Naive thymus-derived CD8-positive, alpha-beta T cell (primary cell): ENCODE data around the gene SLC4A3. TPM values are rescaled to one million over a fixed set of nuclear protein-coding genes. Genes with fewer than 3 reads are reported as not detected.
"Not testable (repeated sequence)": the region's sequence is repeated elsewhere in the genome, so short reads cannot be mapped to it uniquely, and the experiment has no call there.

Experiments
- ATAC-seq, 2 donors: fragments of 150-1000 bp; cut with Tn5 transposase in 1 of 2; sonication (Bioruptor Pico), chemical (Tn5 transposase) in 1 of 2; 1 replicate in 1 of 2; 2 replicates in 1 of 2; pipeline ENCODE4 v1.10.0; 2021; ENCODE audit warnings: mild to moderate bottlenecking in 2 of 2, moderate library complexity in 2 of 2
- POLR2A ChIA-PET: fragments of 350-600 bp; sonication (Branson Sonifier 250); formaldehyde crosslinking; loops from one replicate; lab custom pipeline; 2021; ENCODE audit warnings: antibody characterized with exemption; lab: Charles Lee
- DNase-seq, 10 donors: peaks; one replicate each; pipeline versions ENCODE4 v3.0.0 to v3.0.0-alpha.2; 2020 to 2022
- H3K27ac Mint-ChIP-seq, 10 donors: one replicate each; pipeline ENCODE4 v1.8.0; 2020 to 2022; ENCODE audit warnings: mild to moderate bottlenecking in 10 of 10, mixed read lengths in 10 of 10, moderate library complexity in 4 of 10, inconsistent platforms in 1 of 10
- H3K27me3 Mint-ChIP-seq, 5 donors: one replicate each; pipeline ENCODE4 v1.8.0; 2021 to 2022; ENCODE audit warnings: mixed read lengths in 5 of 5
- H3K36me3 Mint-ChIP-seq, 3 donors: one replicate each; pipeline ENCODE4 v1.8.0; 2020 to 2022; ENCODE audit warnings: mixed read lengths in 3 of 3, mild to moderate bottlenecking in 2 of 3, inconsistent platforms in 1 of 3
- H3K4me1 Mint-ChIP-seq, 4 donors: one replicate each; pipeline ENCODE4 v1.8.0; 2021 to 2022; ENCODE audit warnings: mixed read lengths in 4 of 4
- H3K4me3 Mint-ChIP-seq, 10 donors: one replicate each; pipeline ENCODE4 v1.8.0; 2020 to 2022; ENCODE audit warnings: mild to moderate bottlenecking in 10 of 10, mixed read lengths in 10 of 10, moderate library complexity in 6 of 10, inconsistent platforms in 1 of 10
- H3K9me3 Mint-ChIP-seq, 9 donors: one replicate each; pipeline ENCODE4 v1.8.0; 2020 to 2022; ENCODE audit warnings: mixed read lengths in 9 of 9, mild to moderate bottlenecking in 3 of 9, inconsistent platforms in 1 of 9, moderate library complexity in 1 of 9
- polyA plus RNA-seq, 3 donors: library from polyadenylated mRNA; unstranded; fragments of 300-500 nt; fragmentation: Illumina TruSeq; gene quantifications; one replicate each; pipeline ENCODE4 v1.2.3, GENCODE V29; 2021
- total RNA-seq, 8 experiments: library from RNA in 2 of 8; stranded (reverse) in 2 of 8; gene quantifications; one replicate each; pipeline ENCODE4 v1.2.3 and lab custom pipeline; 2021 to 2026

Gene SLC4A3
- total and polyA plus RNA-seq, 5 experiments from 2014 or later = 0.19 to 0.36 TPM; not detected in 3

DNA sequence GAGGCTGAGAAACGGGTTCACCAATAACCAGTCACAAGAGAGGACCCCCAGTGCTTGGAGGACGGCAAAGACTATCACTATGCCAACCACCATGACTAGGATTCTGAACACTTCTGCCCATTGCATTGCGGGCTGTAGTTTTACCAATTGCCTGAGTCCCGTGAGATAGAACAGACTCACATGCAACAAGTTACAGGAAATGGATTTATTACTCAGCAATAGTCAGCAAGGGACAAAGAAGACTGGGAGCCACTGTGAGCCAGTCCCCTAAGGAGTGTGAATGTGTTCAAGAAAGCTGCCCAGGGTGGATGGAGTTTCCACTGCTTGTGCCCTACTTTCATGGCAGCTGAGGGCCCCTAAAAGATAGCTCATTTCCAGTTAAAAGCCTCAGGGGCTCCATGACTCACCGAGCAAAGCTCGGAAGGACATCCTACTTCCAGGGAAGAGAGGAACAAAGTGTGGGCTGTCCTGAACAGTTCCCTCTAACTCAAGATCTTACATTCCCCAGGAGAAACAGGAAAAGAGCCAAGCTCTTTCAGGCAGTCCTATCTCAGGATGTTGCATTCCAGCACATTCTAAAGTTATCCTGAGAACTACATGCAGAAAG is 54.4 kb downstream of the SLC4A3 start:
- no peak for DNase-seq
- POLR2A ChIA-PET = no interaction called here
- Mint-ChIP-seq H3K4me1 (peaks cover 9 to 19% (median 14%) of the 10 kb centered on the region in 4 donors), H3K36me3 (peaks cover 0 to 12% (median 0%) of the 10 kb centered on the region in 3 donors), H3K9me3 (peaks cover 0 to 14% (median 2%) of the 10 kb centered on the region in 9 donors), H3K4me3 (no peak overlapping the region), H3K27me3 (peaks cover 2 to 27% (median 11%) of the 10 kb centered on the region in 5 donors), H3K27ac (no peak overlapping the region)
- ATAC-seq = no peak

DNA sequence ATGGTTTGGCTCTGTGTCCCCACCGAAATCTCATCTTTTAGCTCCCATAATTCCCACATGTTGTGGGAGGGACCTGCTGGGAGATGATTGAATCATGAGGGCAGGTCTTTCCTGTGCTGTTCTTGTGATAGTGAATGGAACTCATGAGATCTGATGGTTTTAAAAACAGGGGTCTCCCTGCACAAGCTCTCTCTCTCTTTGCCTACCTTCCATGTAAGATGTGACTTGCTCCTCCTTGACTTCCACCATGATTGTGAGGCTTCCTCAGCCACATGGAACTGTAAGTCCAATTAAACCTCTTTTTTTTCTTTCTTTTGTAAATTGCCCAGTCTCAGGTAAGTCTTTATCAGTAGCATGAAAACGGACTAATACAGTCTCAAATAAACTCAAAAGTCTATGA is 56.0 kb downstream of the SLC4A3 start:
- H3K27ac Mint-ChIP-seq, H3K4me3 Mint-ChIP-seq, DNase-seq, POLR2A ChIA-PET, ATAC-seq: not testable (repeated sequence)
- Mint-ChIP-seq H3K4me1 (peaks cover 9 to 19% (median 14%) of the 10 kb centered on the region in 4 donors), H3K9me3 (peaks cover 0 to 14% (median 2%) of the 10 kb centered on the region in 9 donors), H3K36me3 (peaks cover 0 to 12% (median 0%) of the 10 kb centered on the region in 3 donors), H3K27me3 (peaks cover 2 to 27% (median 21%) of the 10 kb centered on the region in 5 donors)

DNA sequence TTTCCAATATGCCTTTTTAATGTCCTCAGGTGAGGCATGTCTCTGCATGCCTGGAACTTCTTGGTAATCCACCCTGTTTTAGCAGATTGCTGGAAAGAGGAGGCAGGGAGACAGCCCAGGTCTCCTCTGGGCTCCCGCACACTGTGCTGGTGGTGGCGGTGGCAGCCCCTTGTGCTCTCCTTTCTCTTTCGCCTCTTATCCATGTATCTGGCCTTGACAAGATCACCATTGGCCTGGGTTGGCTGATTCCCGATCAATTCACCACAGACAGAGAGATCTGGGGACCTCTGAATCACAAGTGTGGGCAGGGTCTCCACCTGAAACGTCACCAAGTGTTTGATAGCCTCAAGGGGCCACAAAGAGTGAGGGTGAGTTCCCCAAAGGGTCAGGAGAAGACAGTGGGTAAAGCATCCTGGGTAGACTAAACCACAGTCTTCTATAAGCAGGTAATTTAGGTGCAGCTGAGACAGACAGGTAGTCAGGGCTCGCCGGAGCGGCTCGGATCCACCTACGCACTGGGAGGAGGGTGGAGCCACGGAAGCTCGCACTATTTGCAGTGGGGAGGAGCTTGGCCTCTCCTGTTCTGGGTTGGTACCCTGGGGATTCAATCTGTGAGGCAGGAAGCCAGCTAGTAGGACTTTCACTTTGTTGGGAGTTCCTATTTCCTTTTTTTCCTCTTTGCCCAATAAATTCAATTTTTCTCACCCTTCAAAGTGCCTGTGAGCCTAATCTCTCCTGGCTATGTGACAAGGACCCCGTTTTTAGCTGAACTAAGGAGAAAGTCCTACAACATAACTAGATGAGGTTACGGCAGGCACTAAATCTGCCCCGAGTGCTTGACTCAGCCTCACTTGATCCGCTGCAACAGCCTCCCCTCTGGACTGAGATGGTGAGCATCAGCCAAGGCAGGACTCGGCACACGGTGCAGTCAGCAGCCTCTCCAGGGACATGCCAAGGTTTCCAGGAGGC is 57.6 kb downstream of the SLC4A3 start:
- Mint-ChIP-seq H3K36me3 (peaks cover 0 to 12% (median 0%) of the 10 kb centered on the region in 3 donors), H3K27ac (peak overlapping the region in 7 of 10 donors; percentile 34 to 77 (median 66)), H3K4me3 (peak overlapping the region; percentile 57 to 82 (median 69)), H3K4me1 (peaks cover 9 to 19% (median 14%) of the 10 kb centered on the region in 4 donors), H3K27me3 (peaks cover 3 to 35% (median 23%) of the 10 kb centered on the region in 5 donors), H3K9me3 (peaks cover 0 to 14% (median 2%) of the 10 kb centered on the region in 9 donors)
- POLR2A ChIA-PET = interaction anchor here (0.6 kb wide), 1 partner anchor 56 kb away, joined by 3 read pairs; no protein-coding TSS in a partner anchor
- ATAC-seq (peak; percentile 96 to 98), DNase-seq (peak in 9 of 10 donors; percentile 22 to 73 (median 40))

DNA sequence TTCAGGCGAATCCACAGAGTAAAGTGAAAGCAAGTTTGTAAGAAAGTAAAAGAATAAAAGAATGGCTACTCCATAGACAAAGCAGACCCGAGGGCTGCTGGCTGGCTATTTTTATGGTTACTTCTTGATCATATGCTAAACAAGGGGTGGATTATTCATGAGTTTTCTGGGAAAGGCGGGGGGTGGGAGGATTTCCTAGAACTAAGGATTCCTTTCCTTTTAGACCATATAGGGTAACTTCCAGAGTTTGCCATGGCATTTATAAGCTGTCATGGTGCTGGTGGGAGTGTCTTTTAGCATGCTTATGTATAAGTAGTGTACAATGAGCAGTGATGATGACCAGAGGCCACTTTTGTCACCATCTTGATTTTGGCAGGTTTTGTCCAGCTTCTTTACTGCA is 59.8 kb downstream of the SLC4A3 start:
- peak overlapping the region in 1 of 10 donors; percentile 16 for H3K27ac Mint-ChIP-seq
- DNase-seq = no peak
- H3K4me3 Mint-ChIP-seq = no peak overlapping the region
- H3K27me3 Mint-ChIP-seq = peaks cover 3 to 49% (median 28%) of the 10 kb centered on the region in 5 donors
- peaks cover 9 to 19% (median 14%) of the 10 kb centered on the region in 4 donors for H3K4me1 Mint-ChIP-seq
- POLR2A ChIA-PET = no interaction called here
- peaks cover 0 to 10% (median 2%) of the 10 kb centered on the region in 9 donors for H3K9me3 Mint-ChIP-seq
- no peak for ATAC-seq
- H3K36me3 Mint-ChIP-seq = peaks cover 0 to 11% (median 0%) of the 10 kb centered on the region in 3 donors

DNA sequence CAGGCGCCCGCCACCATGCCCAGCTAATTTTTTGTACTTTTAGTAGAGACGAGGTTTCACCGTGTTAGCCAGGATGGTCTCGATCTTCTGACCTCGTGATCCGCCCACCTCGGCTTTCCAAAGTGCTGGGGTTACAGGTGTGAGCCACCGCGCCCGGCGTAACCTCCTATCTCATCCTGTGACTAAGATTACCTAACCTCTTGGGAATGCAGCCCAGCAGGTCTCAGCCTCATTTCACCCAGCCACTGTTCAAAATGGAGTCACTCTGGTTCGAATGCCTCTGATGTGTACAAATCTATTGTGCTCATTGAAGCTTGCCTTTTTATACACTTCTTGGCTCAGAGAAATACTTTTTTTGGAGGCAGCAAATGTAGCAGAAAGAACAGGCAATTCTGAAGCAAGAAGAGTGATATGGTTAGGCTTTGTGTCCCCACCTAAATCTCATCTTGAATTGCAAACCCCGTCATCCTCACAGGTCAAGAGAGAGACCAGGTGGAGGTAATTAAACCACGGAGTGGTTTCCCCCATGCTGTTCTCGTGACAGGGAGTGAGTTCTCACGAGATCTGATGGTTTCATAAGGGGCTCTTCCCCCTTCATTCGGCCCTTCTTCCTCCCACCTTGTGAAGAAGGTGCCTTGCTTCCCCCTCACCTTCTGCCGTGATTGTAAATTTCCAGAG is 60.6 kb downstream of the SLC4A3 start:
- Mint-ChIP-seq H3K4me1 (peaks cover 9 to 19% (median 14%) of the 10 kb centered on the region in 4 donors), H3K27ac (no peak overlapping the region), H3K9me3 (peaks cover 0 to 7% (median 2%) of the 10 kb centered on the region in 9 donors), H3K36me3 (peaks cover 0 to 6% (median 0%) of the 10 kb centered on the region in 3 donors), H3K4me3 (no peak overlapping the region), H3K27me3 (peaks cover 6 to 56% (median 29%) of the 10 kb centered on the region in 5 donors)
- ATAC-seq (no peak), DNase-seq (no peak)
- POLR2A ChIA-PET = no interaction called here

DNA sequence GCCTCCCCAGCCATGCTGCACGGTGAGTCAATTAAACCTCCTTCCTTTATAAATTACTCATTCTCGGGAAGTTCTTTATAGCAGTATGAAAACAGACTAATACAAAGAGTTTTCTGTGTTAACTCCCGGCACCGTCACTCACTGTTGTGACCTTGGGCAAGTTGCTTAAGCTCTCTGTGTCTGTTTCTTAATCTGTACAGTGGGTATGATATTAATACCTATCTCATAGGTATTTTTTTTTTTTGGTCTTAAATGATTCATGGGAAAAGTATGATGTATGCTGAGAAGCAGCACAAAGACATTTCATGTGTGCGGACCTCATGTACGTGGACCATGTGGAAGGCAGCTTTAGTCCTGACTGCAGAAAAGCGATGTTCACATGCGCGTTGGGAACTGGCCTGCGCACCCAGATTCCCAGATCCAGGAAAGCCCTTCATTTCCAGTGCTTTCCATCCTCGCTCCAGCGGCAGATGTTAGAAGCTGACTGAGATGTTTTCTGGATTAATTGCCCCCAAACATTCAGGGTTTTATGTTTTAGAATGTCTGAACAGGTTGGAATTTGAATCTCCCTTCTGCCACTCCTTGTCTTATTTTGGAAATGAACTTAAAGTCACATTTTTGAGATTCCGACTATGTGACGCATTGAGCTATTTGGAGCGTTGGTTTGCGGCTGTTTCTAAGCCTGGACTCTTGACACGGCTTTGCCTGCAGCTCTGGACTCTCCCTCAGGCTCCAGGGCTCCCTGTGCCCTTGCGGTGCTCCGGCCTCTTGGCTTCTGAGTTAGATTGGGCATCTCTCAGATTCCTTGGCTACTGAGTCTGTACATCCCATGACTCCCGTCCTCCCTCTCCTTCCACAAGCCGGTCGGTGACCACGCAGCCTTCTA is 61.4 kb downstream of the SLC4A3 start:
- POLR2A ChIA-PET = no interaction called here
- DNase-seq (no peak), ATAC-seq (no peak)
- peaks cover 9 to 64% (median 32%) of the 10 kb centered on the region in 5 donors for H3K27me3 Mint-ChIP-seq
- no peak overlapping the region for H3K4me3 Mint-ChIP-seq
- H3K9me3 Mint-ChIP-seq = peaks cover 0 to 5% (median 0%) of the 10 kb centered on the region in 9 donors
- H3K27ac Mint-ChIP-seq = no peak overlapping the region
- no peaks in the 10 kb centered on the region for H3K36me3 Mint-ChIP-seq
- H3K4me1 Mint-ChIP-seq = peaks cover 9 to 19% (median 14%) of the 10 kb centered on the region in 4 donors

DNA sequence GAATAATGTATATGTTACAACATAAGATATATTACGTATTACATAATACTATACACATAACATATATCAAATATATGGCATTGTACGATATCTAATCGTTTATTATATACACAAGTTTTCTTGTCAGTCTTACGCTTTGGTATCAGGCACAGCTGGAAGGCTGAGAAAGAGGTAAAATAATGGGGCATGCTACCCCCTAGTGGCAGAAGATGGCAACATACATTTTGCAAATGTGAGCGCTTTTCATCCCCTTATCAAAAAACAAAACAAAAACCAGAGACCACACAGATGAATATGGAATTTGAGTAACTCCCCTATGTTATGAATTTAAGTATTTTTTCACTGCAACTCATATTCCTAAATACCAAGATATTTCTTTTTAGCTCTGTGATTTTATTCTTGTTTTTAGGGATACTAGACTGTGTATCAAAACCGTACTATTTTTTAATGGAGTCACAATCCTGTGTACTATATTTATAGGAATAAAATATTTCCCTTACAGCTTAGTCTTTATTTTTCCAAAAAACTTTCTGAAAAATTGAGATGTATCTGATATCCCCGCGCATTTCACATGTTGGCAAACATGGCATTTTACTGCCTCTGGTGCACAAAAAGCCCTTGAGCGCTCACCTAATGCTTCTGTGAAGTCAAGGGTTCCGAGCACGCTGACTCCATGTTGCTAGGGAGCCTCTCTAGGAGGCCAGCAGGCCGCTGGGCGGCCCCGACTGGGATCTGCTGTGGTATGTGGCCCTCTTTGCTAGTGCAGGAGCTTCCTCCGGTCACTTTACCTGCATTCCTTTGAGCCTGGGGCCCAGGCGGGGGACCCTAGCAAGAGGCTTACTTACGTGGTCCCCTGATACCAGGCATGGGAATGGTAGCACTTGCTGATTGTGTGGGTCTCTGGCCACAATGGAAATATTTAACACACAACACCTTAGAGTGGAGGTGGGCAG is 62.5 kb downstream of the SLC4A3 start:
- Mint-ChIP-seq H3K4me1 (peaks cover 4 to 13% (median 8%) of the 10 kb centered on the region in 4 donors), H3K36me3 (no peaks in the 10 kb centered on the region), H3K9me3 (peaks cover 0 to 4% (median 0%) of the 10 kb centered on the region in 9 donors), H3K27ac (no peak overlapping the region), H3K27me3 (peaks cover 10 to 72% (median 37%) of the 10 kb centered on the region in 5 donors), H3K4me3 (no peak overlapping the region)
- ATAC-seq (peak; percentile 47 to 51), DNase-seq (peak in 8 of 10 donors; percentile 19 to 56 (median 34))
- POLR2A ChIA-PET = no interaction called here

DNA sequence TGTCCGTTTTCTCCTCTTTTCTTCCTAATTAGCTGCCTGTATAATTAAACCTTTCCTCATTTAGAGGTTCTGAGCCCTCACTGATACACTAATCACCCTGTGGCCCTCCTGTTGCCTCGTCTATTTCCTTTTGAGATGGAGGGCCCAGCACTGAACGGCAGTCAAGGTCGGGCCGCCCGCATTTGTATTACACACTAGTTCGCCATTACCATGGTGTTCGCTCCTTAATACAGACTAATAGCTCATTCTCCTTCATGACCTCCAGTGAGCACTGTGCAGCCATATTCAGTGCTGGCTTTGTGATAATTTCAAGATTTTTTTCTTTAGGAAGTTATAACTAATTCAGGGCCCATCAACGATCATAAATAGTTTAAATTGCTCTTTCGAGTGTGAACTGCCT is 64.1 kb downstream of the SLC4A3 start:
- no peak overlapping the region for H3K27ac Mint-ChIP-seq
- POLR2A ChIA-PET = no interaction called here
- DNase-seq = no peak
- no peak for ATAC-seq
- no peak overlapping the region for H3K4me3 Mint-ChIP-seq
- H3K36me3 Mint-ChIP-seq = no peaks in the 10 kb centered on the region
- no peaks in the 10 kb centered on the region for H3K4me1 Mint-ChIP-seq
- peaks cover 0 to 4% (median 0%) of the 10 kb centered on the region in 9 donors for H3K9me3 Mint-ChIP-seq
- H3K27me3 Mint-ChIP-seq = peaks cover 20 to 74% (median 41%) of the 10 kb centered on the region in 5 donors
